IMR-90 (cell line): Measurements from ENCODE around the gene PPP2R2D.

Experiments used
- BHLHE40 ChIP-seq: fragments of 150-350 bp; IDR thresholded peaks from 2 replicates; pipeline ENCODE4 v1.6.1; 2016; ENCODE audit warnings: mild to moderate bottlenecking, low read depth, low read length
- CHD1 ChIP-seq: IDR thresholded peaks from 2 replicates; pipeline ENCODE4 v1.6.1; 2012; ENCODE audit warnings: low read depth, low read length, improper control_type of control experiment
- FOS ChIP-seq: fragments of 150-350 bp; IDR thresholded peaks from 2 replicates; pipeline ENCODE4 v1.6.1; 2016; ENCODE audit warnings: low read depth, low read length
- MAZ ChIP-seq: IDR thresholded peaks from 2 replicates; pipeline ENCODE4 v1.6.1; 2012; ENCODE audit warnings: low read depth, mild to moderate bottlenecking, low read length, improper control_type of control experiment, moderate library complexity, borderline replicate concordance
- MXI1 ChIP-seq: IDR thresholded peaks from 2 replicates; pipeline ENCODE4 v1.6.1; 2012; ENCODE audit warnings: low read depth, mild to moderate bottlenecking, low read length, moderate library complexity, borderline replicate concordance
- POLR2A ChIP-seq: IDR thresholded peaks from 2 replicates; pipeline ENCODE4 v1.6.1; 2012; ENCODE audit warnings: mild to moderate bottlenecking, low read depth, low read length
- RAD21 ChIP-seq: IDR thresholded peaks from 2 replicates; pipeline ENCODE4 v1.6.1; 2012; ENCODE audit warnings: low read length, improper control_type of control experiment
- RCOR1 ChIP-seq: IDR thresholded peaks from 2 replicates; pipeline ENCODE4 v1.6.1; 2012; ENCODE audit warnings: mild to moderate bottlenecking, low read length, improper control_type of control experiment; ENCODE audit not compliant: insufficient replicate concordance
- RFX5 ChIP-seq: IDR thresholded peaks from 2 replicates; pipeline ENCODE4 v1.8.0; 2012; ENCODE audit warnings: low read depth, mild to moderate bottlenecking, low read length, moderate library complexity
- SMC3 ChIP-seq: fragments of 150-350 bp; IDR thresholded peaks from 2 replicates; pipeline ENCODE4 v1.6.1; 2016; ENCODE audit warnings: low read depth, mild to moderate bottlenecking, antibody characterized with exemption, low read length, moderate library complexity
- TF ChIP-seq, protein P1 (sequence below): conservative IDR thresholded peaks from 2 replicates; pipeline ENCODE4 v1.5.1; 2012; ENCODE audit warnings: mild to moderate bottlenecking, low read depth, low read length, improper control_type of control experiment
- TF ChIP-seq, protein P2 (sequence below): fragments of 150-350 bp; IDR thresholded peaks from 2 replicates; pipeline ENCODE4 v1.6.1; 2017; ENCODE audit warnings: mild to moderate bottlenecking, antibody characterized with exemption, low read length, low read depth

DNA sequence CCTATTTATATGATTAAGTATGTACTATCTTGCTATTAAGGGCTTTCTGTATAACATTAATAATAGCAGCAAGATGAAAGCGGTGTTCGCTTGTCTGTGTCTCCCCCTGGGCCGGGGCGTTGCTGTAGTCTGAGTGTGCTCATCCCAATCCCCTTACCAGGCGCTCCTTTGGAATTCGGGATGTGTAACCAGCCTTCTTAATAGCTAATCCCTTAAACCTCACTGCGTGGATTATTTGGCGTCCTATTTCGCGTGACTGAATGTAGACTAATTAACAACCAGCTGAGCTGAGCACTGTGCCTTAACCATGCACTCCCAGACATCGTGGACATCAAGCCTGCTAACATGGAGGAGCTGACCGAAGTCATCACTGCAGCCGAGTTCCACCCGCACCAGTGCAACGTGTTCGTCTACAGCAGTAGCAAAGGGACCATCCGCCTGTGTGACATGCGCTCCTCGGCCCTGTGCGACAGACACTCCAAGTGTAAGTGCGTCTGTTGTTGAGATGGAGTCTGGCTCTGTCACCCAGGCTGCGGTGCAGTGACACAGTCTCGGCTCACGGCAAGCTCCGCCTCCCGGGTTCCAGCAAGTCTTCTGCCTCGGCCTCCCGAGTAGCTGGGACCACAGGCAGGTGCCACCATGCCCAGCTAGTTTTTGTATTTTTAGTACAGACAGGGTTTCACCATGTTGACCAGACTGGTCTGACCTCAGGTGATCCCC lies 44.3 kb downstream of the PPP2R2D start:
- TF ChIP-seq, protein P1, sequence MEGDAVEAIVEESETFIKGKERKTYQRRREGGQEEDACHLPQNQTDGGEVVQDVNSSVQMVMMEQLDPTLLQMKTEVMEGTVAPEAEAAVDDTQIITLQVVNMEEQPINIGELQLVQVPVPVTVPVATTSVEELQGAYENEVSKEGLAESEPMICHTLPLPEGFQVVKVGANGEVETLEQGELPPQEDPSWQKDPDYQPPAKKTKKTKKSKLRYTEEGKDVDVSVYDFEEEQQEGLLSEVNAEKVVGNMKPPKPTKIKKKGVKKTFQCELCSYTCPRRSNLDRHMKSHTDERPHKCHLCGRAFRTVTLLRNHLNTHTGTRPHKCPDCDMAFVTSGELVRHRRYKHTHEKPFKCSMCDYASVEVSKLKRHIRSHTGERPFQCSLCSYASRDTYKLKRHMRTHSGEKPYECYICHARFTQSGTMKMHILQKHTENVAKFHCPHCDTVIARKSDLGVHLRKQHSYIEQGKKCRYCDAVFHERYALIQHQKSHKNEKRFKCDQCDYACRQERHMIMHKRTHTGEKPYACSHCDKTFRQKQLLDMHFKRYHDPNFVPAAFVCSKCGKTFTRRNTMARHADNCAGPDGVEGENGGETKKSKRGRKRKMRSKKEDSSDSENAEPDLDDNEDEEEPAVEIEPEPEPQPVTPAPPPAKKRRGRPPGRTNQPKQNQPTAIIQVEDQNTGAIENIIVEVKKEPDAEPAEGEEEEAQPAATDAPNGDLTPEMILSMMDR: no peak
- no peak for TF ChIP-seq RAD21
- no peak for TF ChIP-seq RCOR1
- no peak for TF ChIP-seq MAZ
- TF ChIP-seq POLR2A: no peak
- TF ChIP-seq BHLHE40: no peak
- no peak for TF ChIP-seq RFX5
- TF ChIP-seq MXI1: no peak
- TF ChIP-seq SMC3: no peak
- no peak for TF ChIP-seq FOS
- TF ChIP-seq, protein P2, sequence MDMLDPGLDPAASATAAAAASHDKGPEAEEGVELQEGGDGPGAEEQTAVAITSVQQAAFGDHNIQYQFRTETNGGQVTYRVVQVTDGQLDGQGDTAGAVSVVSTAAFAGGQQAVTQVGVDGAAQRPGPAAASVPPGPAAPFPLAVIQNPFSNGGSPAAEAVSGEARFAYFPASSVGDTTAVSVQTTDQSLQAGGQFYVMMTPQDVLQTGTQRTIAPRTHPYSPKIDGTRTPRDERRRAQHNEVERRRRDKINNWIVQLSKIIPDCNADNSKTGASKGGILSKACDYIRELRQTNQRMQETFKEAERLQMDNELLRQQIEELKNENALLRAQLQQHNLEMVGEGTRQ: no peak
- TF ChIP-seq CHD1: no peak
